Suppressor macrophage treated with lipopolysaccharide for 4 hours (primary cell): ENCODE measurements around the gene HRH1.

Source experiments
- DNase-seq: peaks from one replicate; pipeline ENCODE4 v3.0.0-alpha.2; 2020

Gene HRH1

DNA sequence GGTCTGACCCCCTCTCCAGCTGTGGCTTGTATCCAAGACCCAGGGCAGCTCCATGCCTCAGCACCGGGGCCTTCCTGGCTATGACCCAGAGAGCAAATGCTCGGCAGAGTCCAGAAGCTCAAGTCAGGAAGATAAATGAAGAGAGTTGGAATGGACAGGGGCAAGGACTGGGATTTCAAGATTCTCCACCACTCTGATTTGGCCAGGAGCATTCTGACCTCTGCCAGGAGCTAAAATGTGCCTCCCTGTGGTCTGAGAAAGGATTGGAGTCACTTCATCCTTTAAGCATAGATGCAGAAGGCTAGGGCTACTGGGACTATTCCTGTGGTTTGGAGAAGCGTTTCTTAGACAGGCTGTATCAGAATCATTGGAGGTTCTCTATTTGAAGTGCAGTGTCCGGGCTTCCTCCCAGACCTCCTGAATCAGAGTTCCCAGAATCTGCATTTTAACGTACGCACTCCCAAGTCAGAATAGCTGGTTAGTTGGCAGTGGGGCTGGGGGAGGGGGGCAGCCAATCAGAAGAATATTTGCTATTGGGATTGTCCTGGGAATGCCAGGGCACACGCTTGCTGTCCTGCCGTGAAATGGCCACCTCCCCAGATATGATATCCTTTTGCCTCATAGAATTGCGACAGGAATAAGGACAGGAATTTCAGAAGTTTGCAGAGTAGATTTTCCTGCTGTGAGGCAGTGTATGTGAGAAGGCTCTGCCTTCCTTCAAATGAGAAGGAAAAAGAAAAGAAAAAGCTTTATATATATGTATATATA lies 57.4 kb downstream of the HRH1 start:
- DNase-seq: no peak

DNA sequence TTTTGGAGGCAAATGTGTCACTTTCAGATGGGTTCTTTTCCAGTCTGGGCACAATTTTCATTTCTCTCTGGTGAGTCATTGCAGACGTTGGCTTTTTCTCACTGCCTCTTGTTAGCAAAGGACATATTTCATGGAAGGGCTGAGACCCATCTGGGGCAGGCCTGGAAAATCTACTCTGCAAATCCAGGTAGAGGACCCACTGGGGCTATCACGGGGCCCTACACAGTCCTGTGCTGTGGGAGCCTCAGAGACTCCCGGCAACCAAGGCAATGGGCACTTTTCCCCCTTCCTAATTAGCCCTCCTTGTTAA lies 58.0 kb downstream of the HRH1 start:
- DNase-seq: no peak

DNA sequence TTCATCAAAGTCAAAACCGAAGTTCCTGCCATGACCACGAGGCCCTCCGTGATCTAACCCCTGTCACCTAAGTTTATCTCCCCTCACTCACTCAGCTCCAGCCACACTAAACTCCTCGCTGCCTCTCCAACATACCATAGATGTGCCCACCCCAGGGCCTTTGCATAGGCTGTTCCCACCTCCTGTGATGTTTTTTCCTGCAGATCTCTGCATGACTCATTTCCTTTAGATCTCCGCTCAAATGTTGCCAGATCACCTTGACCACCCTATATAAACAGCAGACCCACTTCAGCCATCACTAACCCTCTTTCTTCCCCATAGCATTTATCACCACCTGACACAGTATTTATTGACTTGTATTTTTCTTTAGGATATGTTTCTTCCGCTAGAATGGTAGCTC lies 58.5 kb downstream of the HRH1 start:
- no peak for DNase-seq

DNA sequence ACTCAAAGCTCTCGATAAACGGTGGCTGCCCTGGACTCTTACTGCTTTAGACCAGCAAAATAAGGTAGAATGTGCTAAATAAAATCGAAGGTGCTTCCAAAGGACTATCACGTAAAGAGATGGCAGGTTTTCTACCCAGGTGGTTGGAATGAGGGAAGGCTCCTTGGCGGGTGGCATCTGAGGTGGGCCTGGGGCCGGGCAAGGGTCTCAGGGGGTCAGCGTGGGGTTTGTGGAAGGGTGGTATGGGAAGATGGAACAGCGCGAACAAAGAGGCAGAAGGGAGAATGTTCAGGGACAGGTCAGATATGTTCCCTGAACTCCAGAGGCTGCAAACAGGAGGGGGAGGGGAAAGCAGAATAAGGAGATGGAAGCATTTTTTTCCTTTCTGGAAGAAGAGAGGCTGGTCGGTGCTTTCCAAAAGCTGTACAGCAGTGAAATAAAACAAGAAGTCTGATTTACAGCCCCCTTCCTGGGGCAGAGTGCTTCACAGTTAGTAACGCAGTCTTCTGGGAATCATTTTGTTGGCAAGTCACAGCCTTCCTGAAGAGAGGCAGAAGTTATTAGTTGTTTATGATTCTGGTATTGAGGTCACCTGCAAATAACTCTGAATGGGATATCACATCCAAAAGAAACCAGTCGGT lies 59.6 kb downstream of the HRH1 start:
- DNase-seq: no peak

DNA sequence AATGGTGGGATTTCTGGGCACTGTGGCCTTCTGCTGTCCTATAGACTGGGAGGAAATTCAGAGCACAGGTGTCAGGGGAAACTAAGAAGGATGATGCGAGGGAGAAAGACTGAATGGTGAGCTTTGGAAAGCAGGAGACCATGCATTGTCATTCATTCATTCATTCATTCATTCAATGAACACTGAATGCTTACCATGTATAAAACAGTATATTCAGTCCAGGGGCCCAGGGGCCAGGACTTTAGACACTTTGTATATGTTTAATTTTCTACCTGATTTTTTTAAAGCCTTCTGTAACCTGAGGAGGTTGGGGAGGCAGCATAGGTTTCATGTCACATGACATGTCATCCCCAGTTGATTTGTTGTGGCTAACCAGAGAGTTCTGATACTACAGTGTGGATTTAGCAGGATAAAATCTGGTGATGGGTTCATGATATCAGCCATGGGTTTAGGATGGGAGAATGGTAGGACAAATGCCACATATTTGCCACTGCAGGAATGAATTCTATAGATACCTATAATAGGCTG lies 60.2 kb downstream of the HRH1 start:
- DNase-seq: no peak

DNA sequence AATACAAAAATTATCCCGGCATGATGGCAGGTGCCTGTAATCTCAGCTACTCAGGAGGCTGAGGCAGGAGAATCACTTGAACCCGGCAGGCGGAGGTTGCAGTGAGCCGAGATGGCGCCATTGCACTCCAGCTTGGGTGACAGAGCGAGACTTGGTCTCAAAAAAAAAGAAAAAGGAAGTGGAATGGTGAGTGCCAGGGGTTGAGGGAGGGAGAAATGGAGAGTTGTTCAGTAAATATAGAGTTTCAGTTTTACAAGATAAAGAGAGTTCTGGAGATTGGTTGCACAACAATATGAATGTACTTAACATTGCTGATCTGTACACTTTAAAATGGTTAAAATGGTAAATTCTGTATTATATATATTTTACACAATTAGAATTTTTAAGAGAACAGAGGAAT lies 63.1 kb downstream of the HRH1 start:
- peak; percentile 79 for DNase-seq

DNA sequence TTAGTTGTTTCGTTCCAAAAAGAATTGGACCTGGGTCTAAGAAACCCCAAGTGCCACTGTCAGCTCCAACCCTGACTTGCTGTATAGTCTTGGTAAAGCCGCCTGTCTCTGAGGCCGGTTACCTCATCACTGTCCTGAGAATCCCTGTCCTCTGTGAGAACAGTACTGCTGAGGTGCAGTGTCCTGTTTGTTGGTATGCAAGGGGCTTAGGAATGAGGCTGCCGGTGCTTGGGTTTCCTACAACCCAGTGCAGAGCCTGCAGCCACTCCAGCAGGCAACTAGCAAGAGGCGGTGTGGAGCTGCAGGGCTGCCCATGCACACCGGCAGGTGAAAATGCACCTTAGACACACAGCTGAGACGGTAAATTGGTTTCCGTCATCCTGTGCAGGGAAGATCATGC lies 65.9 kb downstream of the HRH1 start:
- DNase-seq: no peak

DNA sequence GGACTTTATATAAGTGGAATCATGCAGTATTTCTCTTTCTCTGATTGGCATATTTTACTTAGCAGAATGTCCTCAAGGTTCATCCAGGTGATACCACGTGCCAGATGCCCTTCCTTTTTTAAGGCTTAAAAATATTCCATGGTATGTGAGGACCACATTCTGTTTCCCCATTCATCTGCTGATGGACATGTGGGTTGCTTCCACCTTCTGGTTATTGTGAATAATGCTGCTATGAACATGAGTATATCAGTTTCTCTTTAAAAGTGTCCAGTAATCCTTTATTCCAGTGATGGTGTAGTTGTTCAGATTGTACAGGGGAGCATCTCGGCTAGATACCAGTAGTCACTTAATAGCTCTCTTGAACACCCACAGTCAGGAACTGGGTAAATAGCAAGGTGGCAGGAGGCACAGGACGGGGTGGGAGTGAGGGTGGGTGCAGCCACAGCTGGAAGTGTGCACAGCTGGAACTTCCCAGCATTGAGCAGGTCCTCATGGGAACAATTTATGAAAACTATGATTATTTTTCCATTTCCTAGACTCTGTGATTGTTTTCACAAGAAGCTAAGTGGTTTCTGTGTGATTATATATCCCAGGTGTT lies 67.6 kb downstream of the HRH1 start:
- DNase-seq: no peak

DNA sequence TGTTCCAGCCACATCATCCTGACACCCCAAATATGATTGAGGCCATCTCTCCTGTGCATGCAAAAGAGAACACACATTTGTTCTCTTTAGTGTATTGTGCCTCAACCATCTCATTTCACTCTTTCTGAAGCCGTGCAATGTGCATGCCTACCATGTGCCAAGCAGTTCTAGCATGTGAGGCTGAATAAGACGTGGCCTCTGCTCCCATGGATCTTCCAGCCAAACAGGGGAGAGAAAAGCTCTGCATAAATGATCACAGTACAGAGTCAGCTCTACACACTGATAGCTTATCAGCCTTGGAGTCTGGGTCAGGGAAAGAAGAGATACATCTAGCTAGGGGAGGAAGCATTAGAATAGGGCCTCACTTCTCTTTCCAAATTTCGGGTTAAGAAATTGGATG lies 69.7 kb downstream of the HRH1 start:
- no peak for DNase-seq

DNA sequence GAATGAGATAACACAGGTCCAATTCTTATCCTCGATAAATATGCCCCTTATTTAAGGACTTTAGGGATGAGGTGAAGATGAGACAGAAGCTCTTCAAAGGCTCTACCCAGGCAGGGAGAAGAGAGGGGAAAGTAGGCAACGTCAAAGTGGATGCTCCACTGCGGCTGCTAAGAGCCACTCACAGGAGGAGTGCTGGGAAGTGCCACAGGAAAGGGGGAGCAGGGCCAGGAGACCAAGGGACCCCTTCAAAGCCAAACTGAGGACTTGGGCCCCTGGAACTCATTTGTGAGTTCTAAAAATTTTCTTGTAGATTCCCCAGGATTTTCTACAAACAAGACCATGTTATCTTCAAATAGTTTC lies 70.6 kb downstream of the HRH1 start:
- DNase-seq: no peak

DNA sequence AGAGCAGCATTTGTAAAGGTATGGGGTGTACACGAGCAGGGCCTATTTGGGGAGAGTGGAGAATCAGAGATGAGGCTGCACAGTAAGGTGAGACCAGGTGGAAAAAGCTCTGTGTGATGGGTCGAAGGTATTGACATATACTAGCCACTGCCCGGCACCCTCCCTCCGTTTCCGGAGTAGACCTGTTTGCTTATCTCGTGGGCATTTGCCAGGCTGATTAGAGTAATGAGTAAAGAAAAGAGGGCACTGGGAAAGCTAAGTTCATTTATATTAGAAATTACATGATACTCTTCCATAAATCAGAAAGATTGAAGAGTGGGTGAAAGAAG lies 71.7 kb downstream of the HRH1 start:
- DNase-seq: no peak

DNA sequence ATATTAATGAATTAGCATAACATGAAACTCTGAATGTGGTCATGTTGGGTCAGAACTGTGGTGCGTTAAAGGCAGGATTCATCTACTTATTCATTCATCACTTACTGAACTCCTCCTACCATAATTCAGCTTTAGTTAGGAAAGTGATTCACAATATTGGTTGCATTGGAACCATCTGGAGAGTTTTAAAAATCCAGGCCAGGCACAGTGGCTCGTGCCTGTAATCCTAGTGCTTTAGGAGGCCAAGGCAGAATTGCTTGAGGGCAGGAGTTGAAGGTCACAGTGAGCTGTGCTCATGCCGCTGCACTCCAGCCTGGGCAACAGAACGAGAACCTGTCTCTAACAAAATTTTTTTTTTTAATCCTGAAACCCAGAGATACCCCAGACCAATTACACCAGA lies 73.7 kb downstream of the HRH1 start:
- DNase-seq: no peak

DNA sequence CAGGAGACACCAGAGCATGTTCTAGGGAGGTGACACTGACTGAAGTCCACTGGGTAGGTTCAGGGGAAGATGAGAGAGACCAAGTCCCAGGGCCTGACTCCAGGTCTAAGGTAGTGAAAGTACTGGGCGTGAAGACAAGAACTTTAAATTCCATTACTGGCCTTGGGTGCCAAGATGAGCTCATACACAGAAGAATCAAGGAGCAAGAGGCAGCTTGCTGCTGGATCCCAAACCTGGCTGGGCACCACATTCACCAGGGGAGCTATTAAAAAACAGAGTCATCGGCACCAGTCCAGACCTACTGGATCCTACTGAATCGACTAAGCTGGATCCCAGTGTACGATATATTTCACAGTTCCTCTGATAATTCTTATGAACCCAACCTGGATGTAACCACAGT lies 75.8 kb downstream of the HRH1 start:
- DNase-seq: no peak

DNA sequence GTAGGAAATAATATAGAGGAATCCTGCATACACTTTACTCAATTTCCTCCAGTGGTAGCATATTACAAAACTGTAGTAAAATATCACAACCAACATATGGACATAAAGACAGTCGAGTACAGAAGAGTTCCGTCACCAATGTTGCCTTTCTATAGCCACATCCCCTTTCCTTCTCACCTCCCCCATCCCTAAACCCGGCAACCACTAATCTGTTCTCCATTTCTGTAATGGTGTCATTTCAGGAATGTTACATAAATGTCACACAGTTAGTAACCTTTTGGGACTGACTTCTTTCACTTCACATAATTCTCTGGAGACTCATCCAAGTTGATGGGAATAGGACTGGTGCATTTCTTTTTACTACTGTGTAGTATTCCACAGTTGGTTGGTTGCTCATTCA lies 76.5 kb downstream of the HRH1 start:
- peak; percentile 87 for DNase-seq

DNA sequence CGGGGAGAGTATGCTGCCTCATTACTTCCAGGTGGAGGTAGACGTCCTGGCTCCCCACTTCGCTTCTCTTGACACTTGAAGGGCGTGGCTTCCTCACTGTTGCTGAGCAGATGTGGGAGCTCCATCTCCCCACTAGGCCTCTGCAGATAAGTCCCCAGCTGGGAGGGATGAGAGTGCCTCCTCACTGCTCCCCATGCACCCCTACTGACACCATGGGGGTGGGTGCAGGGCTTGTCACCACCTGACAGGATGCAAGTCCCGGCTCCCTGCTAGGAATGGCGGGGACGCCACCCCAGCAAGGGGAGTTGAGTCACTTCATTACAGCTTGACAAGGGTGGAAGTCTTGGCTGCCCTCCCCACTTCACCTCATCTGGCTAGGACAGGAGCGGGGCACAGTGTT lies 81.1 kb downstream of the HRH1 start:
- no peak for DNase-seq

DNA sequence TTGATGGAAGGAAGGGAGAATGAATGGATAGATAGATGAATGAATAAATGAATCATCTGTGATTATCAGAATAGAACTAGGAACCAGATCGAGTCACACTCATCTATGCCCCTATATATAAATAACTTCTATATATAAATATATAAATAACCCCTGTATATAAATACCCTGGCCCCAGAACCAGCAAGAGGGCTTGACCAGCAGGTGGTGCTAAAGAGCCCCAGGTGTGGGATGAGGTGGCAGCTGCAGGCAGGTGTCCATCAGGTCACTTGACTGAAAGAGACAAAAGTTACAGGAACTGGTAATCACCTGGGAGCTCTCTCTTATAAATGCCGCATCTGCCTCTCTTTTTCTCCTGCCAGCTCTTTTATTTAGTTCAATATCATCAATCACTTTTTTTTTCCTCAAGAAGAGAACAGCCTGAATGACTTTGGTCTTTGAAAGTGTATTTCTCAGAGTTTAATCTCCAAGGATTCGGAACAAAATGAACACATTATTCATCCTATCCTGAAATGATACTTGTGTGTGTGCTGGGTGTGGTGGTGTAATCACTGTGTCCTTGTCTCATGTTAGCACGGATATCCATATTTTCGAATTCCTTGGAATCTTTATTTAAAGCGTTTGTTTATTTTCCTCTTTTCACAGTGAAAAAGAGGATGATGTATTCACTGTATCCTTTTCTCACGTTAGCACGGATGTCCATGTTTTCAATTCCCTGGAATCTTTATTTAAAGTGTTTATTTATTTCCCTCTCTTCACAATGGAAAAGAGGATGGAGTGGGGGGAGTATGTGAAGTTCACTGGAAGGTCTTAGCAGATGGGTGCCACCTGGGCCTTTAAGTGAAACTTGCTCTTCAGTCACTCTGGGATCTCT lies 82.5 kb downstream of the HRH1 start:
- DNase-seq: peak; percentile 39

DNA sequence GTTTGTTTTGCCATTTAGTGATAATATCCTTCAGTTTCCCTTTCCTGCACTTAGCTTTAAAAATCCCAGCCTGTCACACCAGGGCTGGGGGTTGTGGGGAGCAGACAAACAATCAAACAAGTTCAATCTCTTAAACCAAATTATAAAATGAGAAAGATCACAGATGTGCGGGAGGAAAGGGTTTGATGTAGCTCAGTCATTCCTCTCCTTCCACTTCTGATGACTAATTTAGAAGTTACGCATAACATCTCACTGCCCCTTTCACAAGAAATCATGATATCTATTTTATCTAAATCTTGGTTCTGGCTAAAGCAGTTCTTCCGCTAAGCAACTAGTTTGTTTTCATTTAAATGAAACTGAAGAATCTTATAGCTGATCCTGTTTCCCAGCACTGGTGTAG lies 83.8 kb downstream of the HRH1 start:
- no peak for DNase-seq

DNA sequence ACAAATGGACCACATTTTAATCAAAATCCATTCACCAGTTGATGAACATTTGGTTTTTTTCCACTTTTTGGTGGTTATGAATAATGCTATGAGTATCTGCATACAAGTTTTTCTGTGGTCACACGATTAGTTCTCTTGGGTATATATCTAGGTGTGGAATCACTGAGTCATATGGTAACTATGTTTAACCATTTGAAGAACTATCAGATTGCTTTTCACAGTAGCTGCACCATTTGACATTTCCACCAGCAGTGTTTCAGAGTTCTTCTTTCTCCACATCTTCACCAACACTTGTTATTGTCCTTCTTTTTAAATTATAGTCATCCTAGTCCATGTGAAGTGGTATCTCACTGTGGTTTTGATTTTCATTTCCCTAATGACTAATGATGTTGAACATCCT lies 84.6 kb downstream of the HRH1 start:
- DNase-seq: no peak

DNA sequence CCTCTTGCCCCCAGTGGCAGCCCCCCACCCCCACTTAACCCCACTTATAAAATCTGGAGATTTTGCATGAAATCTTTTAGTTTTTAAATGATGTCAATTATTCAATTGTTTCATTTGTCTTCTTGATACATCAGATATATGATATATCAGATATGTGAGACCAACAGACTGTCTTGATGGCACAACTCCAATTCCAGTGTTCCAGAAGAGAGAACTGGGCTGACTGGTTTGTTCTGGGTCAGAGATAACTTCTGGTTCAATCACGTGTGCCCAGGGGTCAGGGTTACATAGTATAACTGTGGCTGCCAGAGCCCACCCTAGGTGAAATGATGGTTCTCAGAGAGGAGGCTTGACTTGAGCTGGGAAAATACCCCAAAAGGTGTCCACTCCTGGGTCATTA lies 85.5 kb downstream of the HRH1 start:
- no peak for DNase-seq

DNA sequence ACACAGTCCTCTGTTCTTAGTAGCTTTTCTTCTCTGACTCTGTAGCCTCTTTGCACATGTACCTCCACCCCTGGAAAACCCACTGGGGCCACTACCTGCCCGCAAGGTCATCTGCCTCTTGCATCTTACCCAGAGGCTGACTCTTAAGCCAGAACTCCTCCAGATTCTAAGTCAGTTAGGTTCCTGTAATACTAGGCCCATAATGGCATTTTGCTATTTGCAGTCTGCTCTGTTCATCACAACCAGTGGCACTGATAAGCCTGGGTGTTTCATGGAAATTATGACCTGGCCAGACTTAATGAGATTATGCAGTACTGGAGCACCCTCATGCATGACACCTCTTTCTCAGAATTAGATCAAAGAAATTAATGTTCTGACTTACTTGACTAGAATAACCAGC lies 86.2 kb downstream of the HRH1 start:
- no peak for DNase-seq

DNA sequence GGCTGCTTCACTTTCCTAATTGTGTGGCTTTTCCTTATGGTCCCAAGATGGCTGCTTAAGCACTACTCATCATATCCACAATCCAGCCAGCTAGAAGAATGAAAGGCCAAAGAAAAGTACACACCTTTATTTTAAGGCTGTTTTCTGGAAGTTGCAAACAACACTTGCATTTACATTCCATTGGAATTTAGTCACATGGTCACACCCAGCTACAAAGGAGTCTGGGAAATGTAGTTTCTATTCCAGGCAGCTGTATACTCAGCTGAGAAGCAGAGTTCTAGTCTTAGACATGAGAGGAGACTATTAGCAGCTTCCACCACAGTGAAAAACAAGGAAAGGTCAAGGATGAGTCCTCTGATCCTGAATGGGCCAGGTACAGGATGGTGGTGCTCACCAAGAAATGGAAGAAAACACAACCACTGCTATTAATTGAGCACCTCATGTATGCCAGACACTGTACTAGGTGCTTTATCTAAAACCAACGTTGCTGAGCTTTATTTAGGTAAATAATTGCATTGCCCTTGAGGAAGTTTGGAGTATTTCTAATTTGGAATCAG lies 89.9 kb downstream of the HRH1 start:
- no peak for DNase-seq

DNA sequence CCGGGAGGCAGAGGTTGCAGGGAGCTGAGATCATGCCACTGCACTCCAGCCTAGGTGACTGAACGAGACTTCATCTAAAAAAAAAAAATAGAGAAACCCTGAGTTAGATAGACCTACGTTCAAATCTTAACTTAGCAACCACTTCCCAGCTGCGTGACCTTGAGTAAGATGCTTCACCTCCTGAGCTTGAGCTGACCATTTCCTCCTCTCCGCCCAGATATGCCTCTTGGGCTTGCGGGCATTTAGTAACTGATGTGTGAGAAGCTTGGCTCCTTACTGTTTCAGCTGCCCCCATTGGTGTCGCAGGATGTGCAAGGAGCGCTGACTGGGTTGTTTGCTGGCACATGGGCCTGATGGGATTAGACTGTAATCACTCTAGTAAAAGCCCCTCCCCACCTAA lies 91.0 kb downstream of the HRH1 start:
- DNase-seq: no peak
